K562 (cell line): ENCODE results near the gene CARMIL3. TPM values are rescaled to one million over a fixed set of nuclear protein-coding genes. Genes with fewer than 3 reads are reported as not detected.

Experiments used
- COPS2 ChIP-seq: fragments of 450-650 bp; conservative IDR thresholded peaks from 2 replicates; pipeline ENCODE4 v1.6.1; 2016; ENCODE audit warnings: mild to moderate bottlenecking, moderate library complexity
- GABPA ChIP-seq: fragments of 200-800 bp; sonication (Bioruptor generic); conservative IDR thresholded peaks from 2 replicates; pipeline ENCODE4 v1.6.1; 2016; ENCODE audit warnings: low read depth, missing genetic modification characterization, missing compliant biosample characterization
- HDAC3 ChIP-seq: fragments of 450-650 bp; IDR thresholded peaks from 2 replicates; pipeline ENCODE4 v1.6.1; 2018; ENCODE audit warnings: borderline replicate concordance, mild to moderate bottlenecking, moderate library complexity; ENCODE audit not compliant: partially characterized antibody
- KAT2B ChIP-seq: IDR thresholded peaks from one replicate; pipeline ENCODE4 v1.6.1; 2012; ENCODE audit warnings: low read depth, mild to moderate bottlenecking, control low read depth, inconsistent platforms, low read length, moderate library complexity
- MGA ChIP-seq: fragments of 450-650 bp; IDR thresholded peaks from 2 replicates; pipeline ENCODE4 v1.6.1; 2016; ENCODE audit warnings: mild to moderate bottlenecking, moderate library complexity
- MYNN ChIP-seq, 2 experiments: sonication (generic); formaldehyde crosslinking in 1 of 2; IDR thresholded peaks; 2 replicates each; pipeline versions ENCODE4 v1.5.0 to v1.6.1; 2016 to 2020; ENCODE audit warnings: antibody characterized with exemption in 1 of 2, missing genetic modification reagents in 1 of 2
- NFIC ChIP-seq: fragments of 450-650 bp; IDR thresholded peaks from 2 replicates; pipeline ENCODE4 v1.6.1; 2017; ENCODE audit warnings: mild to moderate bottlenecking, inconsistent platforms
- NFRKB ChIP-seq: fragments of 450-650 bp; IDR thresholded peaks from 2 replicates; pipeline ENCODE4 v1.6.1; 2016; ENCODE audit warnings: low read depth
- PURB ChIP-seq: sonication (generic); formaldehyde crosslinking; IDR thresholded peaks from 2 replicates; pipeline ENCODE4 v1.9.0; 2021; ENCODE audit warnings: low read depth, mild to moderate bottlenecking, missing genetic modification reagents
- RHOXF2B ChIP-seq: fragments of 250-450 bp; sonication (Bioruptor Pico); conservative IDR thresholded peaks from 2 replicates; pipeline ENCODE4 v1.5.1; 2021
- ZNF280A ChIP-seq: fragments of 450-650 bp; IDR thresholded peaks from 2 replicates; pipeline ENCODE4 v1.6.1; 2018; ENCODE audit warnings: mild to moderate bottlenecking, low read depth; ENCODE audit not compliant: partially characterized antibody
- ZNF449 ChIP-seq: fragments of 250-450 bp; sonication (Bioruptor Pico); IDR thresholded peaks from 2 replicates; pipeline ENCODE4 v1.8.0; 2022; ENCODE audit warnings: moderate library complexity, mild to moderate bottlenecking, inconsistent platforms
- polyA plus RNA-seq, 8 experiments: library from polyadenylated mRNA; depleted of rRNA in 4 of 8; stranded (reverse) in 5 of 8; unstranded in 3 of 8; fragments of >200 nt; fragmentation: Nextera tagmentation in 2 of 8; fragmentation: Illumina TruSeq in 1 of 8; extraction: Ambion mirVana in 2 of 8; extraction: Trizol in 1 of 8; gene quantifications; 2 replicates each; pipeline versions ENCODE4 v1.2.1 to v1.2.3, GENCODE V29; 2011 to 2014; ENCODE audit warnings: inconsistent platforms in 1 of 8, missing spikeins in 1 of 8
- total RNA-seq, 7 experiments: library from RNA; depleted of rRNA in 6 of 7; stranded (reverse); fragments of >200 nt in 6 of 7; fragmentation: Illumina TruSeq in 2 of 7; extraction: Trizol in 2 of 7; gene quantifications; 2 replicates each; pipeline versions ENCODE4 v1.2.1 to v1.2.3, GENCODE V29; 2011 to 2021; ENCODE audit warnings: low replicate concordance in 1 of 7

CARMIL3 gene
- total and polyA plus RNA-seq, 9 of the 15 experiments (the other 6 are each of a cell fraction or from before 2014, with no cell fraction given) = 0.01 to 0.11 (median 0.05) TPM; not detected in 5

- no peak for TF ChIP-seq ZNF449 (CRISPR knock-in tag)
- TF ChIP-seq PURB = no peak
- TF ChIP-seq NFRKB = peak; percentile 35
- no peak for TF ChIP-seq RHOXF2B (CRISPR knock-in tag)
- no peak for TF ChIP-seq HDAC3
- peak; percentile 64 for TF ChIP-seq GABPA (tag)
- TF ChIP-seq MGA = peak; percentile 53; the same call in 1 of the 2 replicates
- no peak for TF ChIP-seq ZNF280A
- no peak; the same call in 1 of the 2 replicates for TF ChIP-seq MYNN (IDR thresholded peaks at IDR 0.05)
- TF ChIP-seq MYNN (CRISPR knock-in tag; IDR thresholded peaks at IDR 0.05) = no peak
- TF ChIP-seq COPS2 = no peak
- no peak for TF ChIP-seq KAT2B
- TF ChIP-seq NFIC = no peak; the same call in 1 of the 2 replicates
Measured at GRCh38 chr14:24093901-24094840, 42.4 kb downstream of the CARMIL3 start, which contains the start of gene PCK2 (continued).
